Measurements from ENCODE around the gene SLCO2A1. TPM values are rescaled to one million over a fixed set of nuclear protein-coding genes. Genes with fewer than 3 reads are reported as not detected.

SLCO2A1 gene
- total RNA-seq, 8 experiments from 2014 or later = 0.16 to 9.0 (median 1.5) TPM

DNA sequence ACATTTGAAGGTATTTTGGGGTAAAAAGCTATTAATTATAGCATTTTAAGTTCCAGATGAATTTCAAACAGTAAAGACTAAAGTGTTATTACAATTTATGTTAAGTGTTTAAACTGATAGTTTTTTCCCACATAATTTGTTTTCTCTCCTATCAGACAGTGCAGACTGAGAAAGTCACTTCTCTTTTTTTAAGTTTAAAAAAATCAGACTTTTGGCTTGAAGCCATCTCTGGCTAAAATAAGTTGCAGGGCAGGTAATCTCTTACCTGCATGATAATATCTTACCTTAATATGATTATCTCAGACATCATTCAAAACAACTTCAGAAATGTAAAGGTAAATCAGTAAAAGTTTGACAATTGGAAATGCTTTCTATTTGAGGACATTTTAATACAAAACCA, 112.6 kb downstream of the SLCO2A1 start:
- no peak overlapping the region for H3K4me3 ChIP-seq
- no peak overlapping the region for H3K27ac ChIP-seq
- H3K4me1 ChIP-seq (replicated peaks in 1 of 2) = peaks cover 0 to 6% of the 10 kb centered on the region in 2 donors
- in situ Hi-C loops (cut with MboI; ENCODE audit: low pct_unique_long_range_greater_than_20kb in 2 of 9, low sequenced_read_pairs in 9 of 9, unreplicated experiment in 9 of 9) = loop anchor here in 4 of 9 experiments (25.0 kb wide), 2 partner anchors 105 to 255 kb away; partner anchors contain the start of genes SRPRB (in 2 of the 4) and TOPBP1 (in 2 of the 4)
- no peak for ATAC-seq (replicated peaks in 6 of 8)

DNA sequence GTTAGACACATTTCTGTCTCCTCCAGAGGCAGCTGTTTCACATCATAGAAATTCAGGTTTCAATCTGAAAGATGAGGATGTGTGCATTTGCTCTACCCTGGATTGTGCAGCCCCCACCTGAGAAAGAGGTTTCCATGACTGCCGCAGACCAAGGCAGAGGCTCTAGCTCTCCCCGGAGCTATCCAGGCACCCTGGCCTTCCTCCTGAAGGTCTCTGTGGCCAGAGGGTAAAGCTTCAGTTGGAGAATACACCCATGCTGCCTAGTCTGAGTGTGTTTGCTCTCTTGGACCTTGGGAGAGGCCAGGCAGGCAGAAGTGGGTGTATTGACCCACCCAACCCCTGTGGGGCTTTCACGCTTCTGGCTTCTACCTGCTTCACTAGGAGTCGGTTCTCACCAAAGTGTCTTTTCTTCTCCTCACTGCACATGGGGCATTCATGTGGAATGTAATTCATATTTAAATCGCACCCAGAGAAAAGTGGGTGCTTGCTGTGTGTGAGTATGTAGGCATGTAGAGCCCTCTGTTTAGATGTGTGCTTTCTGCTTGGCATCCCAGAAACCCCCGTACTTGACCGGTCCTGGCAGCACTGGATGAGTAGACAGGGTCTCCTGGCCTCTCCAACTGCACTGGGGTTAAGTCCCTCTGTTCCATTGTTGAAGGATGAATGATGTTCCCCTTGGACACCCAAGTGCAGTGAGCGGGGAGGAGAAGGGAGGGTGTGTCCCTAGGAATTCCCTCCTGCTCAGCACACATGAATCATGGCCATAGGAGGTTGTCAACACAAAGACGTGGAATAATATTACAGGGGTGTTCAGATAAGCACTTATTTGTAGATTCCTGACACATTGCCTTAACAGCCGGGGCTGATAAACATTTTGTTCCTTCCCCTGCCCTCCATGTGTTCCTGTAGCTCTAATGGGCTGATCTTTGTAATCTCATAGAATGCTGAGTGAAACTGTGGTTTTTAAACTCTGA, 113.8 kb downstream of the SLCO2A1 start:
- H3K4me1 ChIP-seq (replicated peaks in 1 of 2) = peaks cover 0 to 6% of the 10 kb centered on the region in 2 donors
- WGBS, 10 experiments = 47 to 100% (median 82%) methylated on average over 1 to 5 of the region's 10 CpGs; no CpG with 5 or more reads in 2 of the 10 experiments
- ATAC-seq (replicated peaks in 6 of 8) = peak; percentile 29 to 98 (median 82)
- H3K4me3 ChIP-seq = no peak overlapping the region
- in situ Hi-C loops (cut with MboI; ENCODE audit: low pct_unique_long_range_greater_than_20kb in 2 of 9, low sequenced_read_pairs in 9 of 9, unreplicated experiment in 9 of 9) = loop anchor here in 4 of 9 experiments (25.0 kb wide), 2 partner anchors 104 to 254 kb away; partner anchors contain the start of genes SRPRB (in 2 of the 4) and TOPBP1 (in 2 of the 4)
- H3K27ac ChIP-seq = no peak overlapping the region

DNA sequence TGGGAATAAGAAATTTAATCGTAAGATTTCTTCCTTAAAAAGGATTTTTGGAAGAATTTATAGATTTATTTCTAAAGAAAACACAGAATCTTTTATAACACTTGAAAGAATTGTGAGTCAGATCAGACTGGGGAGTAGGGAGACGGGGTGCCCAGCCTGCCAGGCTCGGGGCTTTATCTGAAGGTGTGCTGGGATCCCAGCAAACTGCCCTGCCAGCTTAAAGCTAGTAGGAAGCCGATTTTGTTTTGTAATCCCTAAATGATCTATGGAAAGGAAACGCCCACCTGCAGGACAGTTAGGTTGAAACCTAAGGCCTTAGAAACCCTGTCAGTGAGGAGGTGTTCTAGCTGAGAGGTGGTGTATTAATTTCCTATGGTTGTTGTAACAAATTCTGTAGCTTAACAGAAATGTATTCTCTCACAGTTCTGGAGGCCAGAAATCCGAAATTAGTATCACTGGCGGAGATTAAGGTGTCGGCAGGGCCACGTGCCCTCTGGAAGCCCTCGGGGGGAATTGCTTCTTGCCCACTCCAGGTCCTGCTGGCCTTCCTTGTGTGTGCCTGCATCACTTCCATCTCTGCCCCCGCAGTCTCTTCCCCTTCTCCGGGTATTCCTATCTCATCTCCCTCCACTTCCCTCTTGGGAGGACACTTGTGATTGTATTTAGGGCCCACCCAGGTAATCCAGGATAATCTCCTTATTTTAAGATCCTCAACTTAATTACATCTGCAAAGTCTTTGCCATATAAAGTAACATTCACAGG, 114.7 kb downstream of the SLCO2A1 start:
- H3K4me1 ChIP-seq (replicated peaks in 1 of 2) = peaks cover 0 to 6% of the 10 kb centered on the region in 2 donors
- no peak for ATAC-seq (replicated peaks in 6 of 8)
- no peak overlapping the region for H3K4me3 ChIP-seq
- H3K27ac ChIP-seq = no peak overlapping the region
- WGBS, 10 experiments = 0 to 89% (median 76%) methylated on average over 1 to 12 of the region's 12 CpGs
- in situ Hi-C loops (cut with MboI; ENCODE audit: low pct_unique_long_range_greater_than_20kb in 2 of 9, low sequenced_read_pairs in 9 of 9, unreplicated experiment in 9 of 9) = loop anchor here in 4 of 9 experiments (25.0 kb wide), 2 partner anchors 103 to 253 kb away; partner anchors contain the start of genes SRPRB (in 2 of the 4) and TOPBP1 (in 2 of the 4)

DNA sequence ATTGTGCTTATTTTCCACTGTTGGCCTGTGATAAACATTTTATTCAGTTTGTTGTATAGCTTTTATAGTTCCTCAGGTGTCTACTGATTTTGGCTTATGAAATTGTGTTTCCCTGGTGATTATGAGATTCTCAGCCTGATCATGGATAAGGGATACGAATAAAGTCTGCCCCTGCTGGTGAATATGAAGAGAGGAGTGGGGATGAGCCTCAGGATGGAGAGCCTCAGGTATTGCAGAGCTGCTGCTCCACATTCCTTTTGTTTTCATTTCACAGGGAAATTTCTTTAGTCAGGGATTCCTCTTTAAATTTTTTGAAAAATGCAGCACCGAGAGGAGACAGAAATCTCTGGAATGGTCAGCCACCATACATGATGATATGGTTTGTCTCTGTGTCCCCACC, 119.3 kb downstream of the SLCO2A1 start:
- Histone ChIP-seq H3K27ac (no peak overlapping the region), H3K4me3 (no peak overlapping the region), H3K4me1 (replicated peaks in 1 of 2) (no peaks in the 10 kb centered on the region)
- ATAC-seq (replicated peaks in 6 of 8) = no peak
- 20 to 100% (median 56%) methylated on average over 1 to 2 of the region's 2 CpGs; no CpG with 5 or more reads in 5 of the 10 experiments for WGBS, 10 experiments
- in situ Hi-C loops (cut with MboI; ENCODE audit: low pct_unique_long_range_greater_than_20kb in 2 of 9, low sequenced_read_pairs in 9 of 9, unreplicated experiment in 9 of 9) = loop anchor here in 4 of 9 experiments (25.0 kb wide), 2 partner anchors 98 to 248 kb away; partner anchors contain the start of genes SRPRB (in 2 of the 4) and TOPBP1 (in 2 of the 4)

DNA sequence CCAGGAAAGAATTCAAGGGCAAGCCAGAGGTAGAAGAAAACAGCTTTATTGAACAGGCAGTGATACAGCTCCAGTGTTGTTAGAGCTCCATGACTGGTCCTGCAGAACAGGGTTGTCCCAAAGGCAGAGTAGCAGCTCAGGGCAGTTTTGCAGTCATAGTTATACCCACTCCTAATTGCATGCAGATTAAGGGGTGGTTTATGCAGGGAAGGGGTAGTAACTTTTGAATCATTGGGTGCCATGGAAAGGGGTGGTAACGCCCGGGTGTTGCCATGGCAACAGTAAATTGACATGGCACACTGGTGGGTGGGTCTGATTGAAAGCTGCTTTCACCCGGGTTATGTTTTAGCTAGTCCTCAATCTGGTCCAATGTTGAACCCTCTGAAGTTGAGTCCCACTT, 124.3 kb downstream of the SLCO2A1 start:
- Histone ChIP-seq H3K27ac (no peak overlapping the region), H3K4me3 (no peak overlapping the region), H3K4me1 (replicated peaks in 1 of 2) (no peaks in the 10 kb centered on the region)
- 25 to 100% (median 75%) methylated on average over 2 to 3 of the region's 3 CpGs; no CpG with 5 or more reads in 1 of the 10 experiments for WGBS, 10 experiments
- in situ Hi-C loops (cut with MboI; ENCODE audit: low pct_unique_long_range_greater_than_20kb in 2 of 9, low sequenced_read_pairs in 9 of 9, unreplicated experiment in 9 of 9) = loop anchor here in 4 of 9 experiments (25.0 kb wide), 2 partner anchors 93 to 243 kb away; partner anchors contain the start of genes SRPRB (in 2 of the 4) and TOPBP1 (in 2 of the 4)
- peak in 3 of 8 experiments; percentile 55 to 63 (median 61) for ATAC-seq (replicated peaks in 6 of 8)

DNA sequence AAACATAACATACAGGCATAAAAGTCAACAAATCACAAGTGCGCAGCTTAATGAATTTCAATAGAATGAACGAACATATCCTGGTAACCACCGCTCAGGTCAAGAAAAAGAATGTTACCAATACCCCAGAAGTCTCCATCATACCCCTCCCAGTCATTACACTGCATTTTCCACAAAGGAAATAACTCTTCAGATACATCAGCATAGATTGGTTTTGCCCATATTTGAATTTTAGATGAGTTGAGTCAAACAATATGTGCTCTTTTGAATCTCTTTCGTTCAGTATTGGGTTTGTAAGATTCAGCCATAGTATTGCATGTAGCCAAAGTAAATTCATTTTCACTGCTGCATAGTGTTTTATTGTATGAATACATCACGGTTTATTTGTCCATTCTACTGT, 127.9 kb downstream of the SLCO2A1 start:
- no peak overlapping the region for H3K4me3 ChIP-seq
- ATAC-seq (replicated peaks in 6 of 8) = peak in 2 of 8 experiments; percentile 83 to 87
- no peak overlapping the region for H3K27ac ChIP-seq
- in situ Hi-C loops (cut with MboI; ENCODE audit: low pct_unique_long_range_greater_than_20kb in 2 of 9, low sequenced_read_pairs in 9 of 9, unreplicated experiment in 9 of 9) = loop anchor here in 4 of 9 experiments (25.0 kb wide), 2 partner anchors 90 to 240 kb away; partner anchors contain the start of genes SRPRB (in 2 of the 4) and TOPBP1 (in 2 of the 4)
- WGBS, 10 experiments = 10 to 100% (median 56%) methylated on average over 1 to 5 of the region's 5 CpGs
- no peaks in the 10 kb centered on the region for H3K4me1 ChIP-seq (replicated peaks in 1 of 2)

DNA sequence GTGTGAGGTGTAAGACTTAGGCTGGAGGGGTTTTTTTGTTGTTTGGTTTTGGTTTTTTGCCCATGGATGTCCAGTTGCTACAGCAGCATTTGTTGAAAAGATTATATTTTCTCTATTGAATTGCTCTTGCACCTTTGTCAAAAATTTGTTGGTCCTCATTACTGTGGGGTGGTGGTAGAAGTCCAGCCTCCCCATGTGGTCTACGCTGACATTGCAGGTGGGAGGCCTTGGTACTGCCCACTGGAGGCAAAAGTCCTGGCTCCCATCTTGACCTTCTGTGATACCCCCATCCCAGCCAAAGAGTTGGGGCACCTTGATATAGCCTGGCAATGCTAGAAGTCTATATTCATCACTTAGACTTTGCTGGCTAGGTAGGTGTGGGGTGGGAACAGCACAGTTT, 128.6 kb downstream of the SLCO2A1 start:
- no peak for ATAC-seq (replicated peaks in 6 of 8)
- H3K4me1 ChIP-seq (replicated peaks in 1 of 2) = peaks cover 5 to 6% of the 10 kb centered on the region in 2 donors
- WGBS, 10 experiments = 67% methylated on average over 1 of the region's 1 CpG; no CpG with 5 or more reads in 9 of the 10 experiments
- no peak overlapping the region for H3K4me3 ChIP-seq
- no peak overlapping the region for H3K27ac ChIP-seq
- in situ Hi-C loops (cut with MboI; ENCODE audit: low pct_unique_long_range_greater_than_20kb in 2 of 9, low sequenced_read_pairs in 9 of 9, unreplicated experiment in 9 of 9) = loop anchor here in 4 of 9 experiments (25.0 kb wide), 2 partner anchors 89 to 239 kb away; partner anchors contain the start of genes SRPRB (in 2 of the 4) and TOPBP1 (in 2 of the 4)

DNA sequence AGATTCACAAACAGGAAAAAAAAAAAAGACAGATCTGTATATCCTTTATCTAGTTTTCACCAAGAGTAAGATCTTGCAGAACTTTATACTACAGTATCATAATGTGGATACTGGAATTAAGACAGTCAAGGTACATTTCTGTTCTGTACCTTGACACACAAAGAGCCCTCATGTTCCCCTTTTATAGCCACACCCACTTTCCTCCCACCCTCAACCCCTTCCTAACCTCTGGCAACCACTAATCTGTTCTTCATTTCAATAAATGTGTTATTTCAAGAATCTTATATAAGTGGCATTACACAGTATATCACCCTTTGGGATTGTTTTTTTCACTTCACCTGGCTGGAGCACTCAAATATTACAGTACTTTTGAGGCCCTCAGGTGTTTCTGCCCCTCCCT, 130.4 kb downstream of the SLCO2A1 start:
- in situ Hi-C loops (cut with MboI; ENCODE audit: low pct_unique_long_range_greater_than_20kb in 2 of 9, low sequenced_read_pairs in 9 of 9, unreplicated experiment in 9 of 9) = no loop called here
- no peak overlapping the region for H3K27ac ChIP-seq
- ATAC-seq (replicated peaks in 6 of 8) = no peak

DNA sequence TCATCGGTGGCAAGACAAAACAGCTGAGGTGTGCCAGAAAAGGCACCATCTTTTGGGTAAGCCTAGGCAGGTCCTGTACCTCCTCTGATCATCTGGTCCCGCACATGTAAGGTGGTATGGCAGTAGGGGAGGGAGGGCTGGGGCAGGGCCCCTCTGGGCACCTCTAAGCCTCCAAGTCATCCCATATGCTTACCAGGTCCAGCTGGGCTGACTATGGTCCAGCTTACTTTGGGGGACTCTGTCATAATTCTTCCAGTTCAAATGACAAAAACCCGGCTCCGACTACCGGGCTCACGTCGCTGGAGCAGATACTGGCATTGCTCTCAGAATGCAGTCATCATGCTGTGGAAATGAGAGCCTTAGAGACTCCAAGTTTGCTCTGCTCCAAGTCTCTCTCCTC, 132.2 kb downstream of the SLCO2A1 start:
- Histone ChIP-seq H3K4me3 (no peak overlapping the region), H3K27ac (no peak overlapping the region), H3K4me1 (replicated peaks in 1 of 2) (peaks cover 13 to 15% of the 10 kb centered on the region in 2 donors)
- in situ Hi-C loops (cut with MboI; ENCODE audit: low pct_unique_long_range_greater_than_20kb in 2 of 9, low sequenced_read_pairs in 9 of 9, unreplicated experiment in 9 of 9) = no loop called here
- WGBS, 10 experiments = 60 to 100% (median 95%) methylated on average over 1 to 4 of the region's 7 CpGs; no CpG with 5 or more reads in 7 of the 10 experiments
- ATAC-seq (replicated peaks in 6 of 8) = no peak

More for the DNA sequence above, 130.4 kb downstream of the SLCO2A1 start:
- H3K4me3 ChIP-seq = no peak overlapping the region
- peaks cover 5 to 7% of the 10 kb centered on the region in 2 donors for H3K4me1 ChIP-seq (replicated peaks in 1 of 2)

DNA sequence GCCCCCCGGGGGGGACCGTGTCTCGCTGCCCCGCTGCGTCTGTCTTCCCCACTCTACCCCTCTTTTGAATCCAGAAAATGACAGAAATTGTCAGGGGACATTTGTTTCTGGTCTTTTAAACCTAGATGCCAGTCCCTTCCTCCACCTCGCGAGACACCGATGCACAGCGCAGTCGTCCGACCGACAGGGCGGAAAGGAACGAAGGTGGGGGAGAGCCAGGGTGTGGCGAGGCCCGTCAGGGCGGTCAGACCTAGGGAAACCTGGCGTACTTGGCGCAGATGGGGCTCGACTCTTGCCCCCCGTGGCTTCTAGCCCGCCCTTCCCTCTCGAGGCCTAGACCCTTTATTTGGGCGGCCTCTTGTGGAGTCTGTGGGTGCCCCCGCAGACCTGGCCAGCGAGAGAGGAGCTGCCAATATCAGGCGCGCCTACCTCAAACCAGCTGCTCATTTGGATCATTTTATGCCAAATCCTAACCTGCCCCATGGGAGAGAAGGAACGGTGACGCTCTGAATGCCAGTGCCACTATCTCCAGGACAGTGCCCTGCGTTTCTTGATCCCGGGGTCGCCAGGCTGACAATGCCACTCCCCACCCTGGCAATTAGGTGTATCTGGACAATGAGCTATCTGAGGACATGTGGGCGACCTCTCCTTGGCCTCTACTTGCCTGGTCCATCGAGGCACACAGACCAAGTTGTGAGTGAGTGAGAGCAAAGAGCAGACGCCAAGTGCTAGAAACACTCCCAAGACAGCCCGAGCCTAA, 133.5 kb downstream of the SLCO2A1 start:
- H3K4me1 ChIP-seq (replicated peaks in 1 of 2) = peaks cover 13 to 15% of the 10 kb centered on the region in 2 donors
- peak overlapping the region; percentile 50 to 78 (median 59) for H3K4me3 ChIP-seq
- WGBS, 10 experiments = 0 to 90% (median 40%) methylated on average over 3 to 13 of the region's 37 CpGs; no CpG with 5 or more reads in 1 of the 10 experiments
- in situ Hi-C loops (cut with MboI; ENCODE audit: low pct_unique_long_range_greater_than_20kb in 2 of 9, low sequenced_read_pairs in 9 of 9, unreplicated experiment in 9 of 9) = no loop called here
- H3K27ac ChIP-seq = peak overlapping the region; percentile 89 to 90
- peak; percentile 21 to 65 (median 38) for ATAC-seq (replicated peaks in 6 of 8)

DNA sequence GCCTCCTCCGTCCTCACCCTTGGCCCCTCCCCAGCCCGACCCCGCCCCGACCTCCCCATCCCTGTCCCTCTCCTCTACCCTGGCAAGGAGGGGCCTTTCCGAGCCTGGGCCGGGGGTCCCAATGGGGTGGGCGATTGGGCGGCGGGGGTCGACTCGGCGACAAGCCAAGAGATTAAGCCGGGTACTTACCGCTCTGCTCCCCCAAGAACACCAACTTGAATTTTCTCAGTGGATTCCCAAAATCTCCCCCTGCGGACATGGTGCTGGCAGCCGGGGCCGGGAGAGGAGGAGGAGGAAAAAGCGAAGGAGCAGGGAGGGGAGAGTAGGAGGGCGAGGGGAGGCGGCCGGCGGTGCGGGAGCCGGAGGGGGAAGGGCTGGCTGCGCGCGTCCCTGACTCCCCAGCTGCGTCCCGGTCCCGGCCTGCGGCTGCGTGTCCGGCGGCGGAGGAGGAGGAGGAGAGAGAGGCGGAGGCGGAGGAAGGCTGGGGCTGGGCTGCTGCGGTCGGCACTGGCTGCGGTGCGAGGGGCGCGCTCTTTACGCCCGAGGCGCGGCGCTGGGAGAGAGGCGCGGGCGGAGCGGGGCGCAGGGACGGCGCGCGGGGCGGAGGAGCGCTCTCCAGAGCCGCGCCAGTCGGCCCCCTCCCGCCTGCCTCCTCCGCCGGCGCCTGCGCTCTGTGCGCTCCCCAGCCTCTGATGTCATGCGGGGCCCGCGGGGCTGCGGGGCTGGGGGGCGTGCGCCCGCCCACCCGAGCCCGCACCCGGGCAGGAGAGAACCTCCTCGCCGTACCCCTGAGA, 134.3 kb downstream of the SLCO2A1 start, which contains the start of gene RAB6B:
Gene RAB6B (minus strand): TSS at position 675 of the 794 bp plus-strand sequence. CDS start 416 bp downstream, at position 259.
- peak within 1 kb of the TSS; percentile 50 to 78 (median 59) for H3K4me3 ChIP-seq
- peaks cover 13 to 15% of the 10 kb centered on the region in 2 donors for H3K4me1 ChIP-seq (replicated peaks in 1 of 2)
- peak; percentile 80 to 92 (median 86) for ATAC-seq (replicated peaks in 6 of 8)
- WGBS, 10 experiments = no CpG with 5 or more reads among the region's 80 CpGs
- in situ Hi-C loops (cut with MboI; ENCODE audit: low pct_unique_long_range_greater_than_20kb in 2 of 9, low sequenced_read_pairs in 9 of 9, unreplicated experiment in 9 of 9) = no loop called here
- peak within 1 kb of the TSS; percentile 89 to 90 for H3K27ac ChIP-seq
